C1 segment of cervical spinal cord (tissue), 14 donors: ENCODE results near the gene WNT3A.

Experiments used
- DNase-seq, 14 donors: peaks; one replicate each; lab custom pipeline; 2025; lab: John Stamatoyannopoulos, UW

The WNT3A gene

GRCh38 chr1:228084325-228084724 lies 77.5 kb downstream of the WNT3A start:
- DNase-seq: peak in 1 of 14 donors; percentile 16

GRCh38 chr1:228084797-228085196 lies 78.0 kb downstream of the WNT3A start:
- no peak for DNase-seq

GRCh38 chr1:228085287-228085951 lies 78.6 kb downstream of the WNT3A start:
- DNase-seq: no peak

GRCh38 chr1:228087771-228088251 lies 81.0 kb downstream of the WNT3A start:
- DNase-seq: peak in 2 of 14 donors; percentile 24 to 49

DNA sequence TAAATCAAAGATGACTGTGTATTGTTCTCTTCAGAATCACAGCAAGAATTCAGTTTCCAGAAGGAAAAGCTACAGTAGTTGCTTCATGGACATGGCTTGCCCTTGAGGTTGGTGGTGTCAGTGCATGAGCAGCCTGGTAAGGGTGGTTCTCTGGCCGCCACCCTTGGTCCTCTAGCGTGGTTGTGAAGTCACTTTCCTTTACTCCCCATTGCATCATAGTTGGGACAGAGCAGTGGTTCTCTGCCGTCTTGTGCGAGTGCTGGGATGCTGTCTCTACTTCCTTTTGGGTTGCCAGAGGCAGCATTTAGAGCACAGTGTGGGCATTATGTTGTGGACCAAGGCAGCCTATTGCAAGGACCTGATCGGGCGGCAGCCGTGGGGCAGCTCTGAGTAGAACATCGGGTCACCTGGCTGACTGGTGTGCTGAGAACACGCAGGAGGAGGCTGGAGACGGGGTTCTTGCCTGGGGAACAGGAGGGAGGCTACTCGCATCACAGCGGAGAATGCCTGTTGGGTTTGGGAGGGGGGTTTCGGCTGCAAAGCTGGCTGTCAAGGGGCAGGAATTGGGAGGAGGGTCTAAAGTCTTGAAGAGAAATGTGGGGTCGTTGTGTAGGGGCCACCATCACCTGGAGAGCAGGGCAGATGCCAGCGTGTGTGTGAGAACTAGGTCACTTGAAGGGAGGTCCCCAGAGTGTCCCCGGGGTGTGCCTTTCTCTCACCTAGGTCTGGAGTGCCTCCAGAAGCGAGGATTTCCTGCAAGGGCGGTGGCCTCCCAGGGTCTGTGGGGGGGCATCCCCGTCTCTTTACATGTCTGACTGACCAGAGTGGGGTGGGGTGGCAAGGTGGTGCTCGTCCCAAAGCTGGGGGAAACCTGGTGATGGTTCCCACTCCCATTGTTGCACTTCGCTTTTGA lies 82.0 kb downstream of the WNT3A start:
- DNase-seq: no peak

DNA sequence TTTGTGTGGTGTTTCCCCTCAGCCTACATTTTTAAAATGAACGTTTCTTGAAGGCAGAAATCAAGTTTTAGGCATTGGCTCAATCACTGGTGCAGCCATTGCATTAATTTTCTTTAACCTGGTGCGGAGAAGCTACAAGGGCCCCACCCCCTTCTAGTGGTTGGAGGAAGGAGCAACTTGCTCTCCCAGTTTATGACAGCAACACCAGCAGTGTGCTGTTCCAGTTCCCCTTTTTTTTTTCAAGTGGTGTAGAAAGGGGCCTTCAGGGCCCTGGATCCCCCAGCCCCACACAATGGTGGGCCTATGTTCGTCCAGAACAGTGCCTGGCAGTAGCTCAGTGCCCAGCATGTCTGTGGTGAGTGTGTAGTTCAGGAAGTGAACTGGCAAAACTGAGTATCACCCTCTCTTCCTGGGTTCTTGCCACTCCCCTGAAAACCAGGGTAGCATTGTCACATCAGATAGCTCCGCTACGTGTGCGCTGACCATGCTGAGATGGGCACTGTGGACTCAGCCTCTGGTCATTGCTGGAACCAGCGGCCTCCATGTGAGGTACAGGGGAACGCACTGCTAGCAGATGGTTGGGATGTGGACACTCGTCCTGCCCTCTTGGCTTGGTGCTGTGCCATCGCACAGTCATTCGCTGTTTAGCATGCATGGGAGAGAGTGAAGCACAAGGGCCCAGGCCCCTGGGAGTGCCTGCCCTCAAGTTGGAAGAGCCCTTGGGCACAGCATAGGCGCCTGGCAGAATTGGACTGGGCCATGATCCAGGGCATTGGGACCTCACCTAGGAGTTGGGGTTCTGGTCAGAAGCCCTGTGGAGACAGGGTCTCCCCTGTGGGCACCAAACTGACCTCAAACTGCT lies 83.0 kb downstream of the WNT3A start:
- peak in 1 of 14 donors; percentile 41 for DNase-seq

DNA sequence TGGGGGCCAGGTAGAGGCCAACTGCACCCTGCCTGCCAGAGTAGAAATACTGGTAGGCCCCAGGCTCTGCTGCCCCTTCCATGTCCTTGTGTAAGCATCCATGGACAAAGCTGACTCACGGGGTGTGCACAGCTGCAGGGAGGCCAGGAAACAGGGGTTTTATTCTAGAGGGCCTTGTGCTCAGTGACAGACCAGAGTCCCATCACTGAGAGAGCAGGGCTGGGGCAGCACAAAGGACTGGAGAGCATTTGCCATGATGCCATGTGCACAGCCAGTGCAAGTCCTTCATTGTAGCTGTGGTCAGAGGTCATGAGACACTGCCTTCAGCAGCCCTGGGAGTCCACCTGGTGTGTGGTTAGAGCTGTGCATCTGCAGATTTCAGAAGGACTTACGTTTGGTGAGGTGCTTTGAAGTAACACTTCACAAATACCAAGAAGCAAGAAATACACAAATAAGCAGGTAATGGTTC lies 83.8 kb downstream of the WNT3A start:
- DNase-seq: peak in 3 of 14 donors; percentile 19 to 75 (median 21)

DNA sequence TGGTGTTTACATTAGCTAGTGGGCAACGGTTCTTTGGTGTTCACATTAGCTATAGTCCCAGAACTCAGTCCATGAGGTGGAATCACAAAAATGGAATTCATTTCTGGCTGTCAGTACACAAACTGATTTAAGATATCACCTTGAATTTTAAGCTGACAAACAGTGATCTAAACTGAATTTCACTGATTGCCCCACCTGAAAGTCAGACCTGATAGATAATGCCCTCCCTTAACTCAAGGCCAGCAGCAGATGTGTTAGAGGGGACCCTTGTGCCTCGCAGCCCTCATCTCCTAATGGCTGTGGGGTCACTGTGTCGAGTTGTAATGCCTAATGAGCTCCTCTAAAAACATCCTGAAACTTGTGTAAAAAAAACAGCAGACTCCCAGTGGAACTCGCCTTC lies 84.3 kb downstream of the WNT3A start:
- no peak for DNase-seq

DNA sequence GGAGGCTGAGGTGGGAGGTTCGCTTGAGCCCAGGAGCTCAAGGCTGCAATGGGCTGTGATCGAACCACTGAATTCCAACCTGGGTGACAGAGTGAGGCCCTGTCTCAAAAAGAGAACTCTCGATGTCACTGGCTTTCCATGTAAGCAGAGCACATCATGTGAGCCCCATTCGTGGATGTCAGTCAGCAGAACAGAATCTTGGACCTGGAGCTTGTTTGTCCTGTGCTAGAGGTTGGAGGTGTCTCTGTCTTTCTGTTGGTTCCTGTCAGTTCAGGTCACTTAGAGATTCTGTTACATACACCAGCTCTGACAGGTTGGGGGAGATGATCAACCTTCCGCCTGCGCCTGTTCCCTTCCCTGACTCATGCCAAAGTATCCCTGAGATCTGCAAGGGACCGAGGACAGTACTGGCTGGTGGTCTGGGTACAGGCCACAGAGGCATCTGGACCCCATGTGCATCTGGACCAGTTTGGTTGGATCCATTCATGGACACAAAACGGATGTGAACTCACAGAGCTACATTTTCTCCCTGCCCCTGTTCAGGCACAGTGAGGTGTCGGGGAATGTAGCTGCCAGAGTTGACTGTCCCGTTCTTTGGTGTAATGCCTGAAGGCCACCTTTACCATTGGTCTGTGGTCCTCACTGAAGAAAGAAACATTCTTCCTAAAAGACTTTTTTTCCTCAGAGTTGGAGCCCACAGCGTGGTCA lies 85.7 kb downstream of the WNT3A start:
- no peak for DNase-seq

DNA sequence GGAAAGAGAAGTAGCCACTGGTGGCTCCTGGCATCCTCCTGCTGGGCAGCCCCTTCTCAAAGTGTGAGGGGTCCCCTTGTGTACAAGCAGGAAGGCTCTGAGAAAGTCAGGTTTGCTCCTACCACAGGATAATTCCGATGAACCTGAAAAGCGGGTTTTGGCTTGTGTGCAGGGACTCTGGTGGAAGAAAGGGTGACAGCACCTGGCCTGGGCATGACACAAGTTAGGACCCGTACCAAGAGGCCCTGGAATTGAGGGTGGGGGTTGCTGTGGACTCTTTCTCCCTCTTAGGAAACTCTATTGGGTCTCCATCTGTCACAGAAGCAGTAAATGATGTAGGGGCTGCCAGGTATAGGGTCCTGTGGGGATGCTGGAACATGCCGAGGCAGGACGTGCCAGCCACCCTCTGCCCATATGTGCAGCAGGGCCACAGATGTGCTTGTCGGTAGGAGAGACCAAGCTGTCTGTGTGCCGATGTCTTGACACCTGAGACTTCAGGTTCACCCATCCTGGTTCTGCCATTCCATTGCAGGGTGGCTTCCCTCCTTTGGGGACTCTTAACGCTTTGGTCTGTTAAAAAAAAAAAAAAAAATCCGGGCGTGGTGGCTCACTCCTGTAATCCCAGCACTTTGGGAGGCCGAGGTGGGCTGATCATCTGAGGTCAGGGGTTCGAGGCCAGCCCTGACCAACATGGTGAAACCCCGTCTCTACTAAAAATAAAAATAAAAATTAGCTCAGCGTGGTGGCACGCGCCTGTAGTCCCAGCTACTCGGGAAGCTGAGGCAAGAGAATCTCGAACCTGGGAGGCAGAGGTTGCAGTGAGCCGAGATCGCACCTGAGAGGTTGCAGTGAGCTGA lies 86.5 kb downstream of the WNT3A start:
- no peak for DNase-seq

DNA sequence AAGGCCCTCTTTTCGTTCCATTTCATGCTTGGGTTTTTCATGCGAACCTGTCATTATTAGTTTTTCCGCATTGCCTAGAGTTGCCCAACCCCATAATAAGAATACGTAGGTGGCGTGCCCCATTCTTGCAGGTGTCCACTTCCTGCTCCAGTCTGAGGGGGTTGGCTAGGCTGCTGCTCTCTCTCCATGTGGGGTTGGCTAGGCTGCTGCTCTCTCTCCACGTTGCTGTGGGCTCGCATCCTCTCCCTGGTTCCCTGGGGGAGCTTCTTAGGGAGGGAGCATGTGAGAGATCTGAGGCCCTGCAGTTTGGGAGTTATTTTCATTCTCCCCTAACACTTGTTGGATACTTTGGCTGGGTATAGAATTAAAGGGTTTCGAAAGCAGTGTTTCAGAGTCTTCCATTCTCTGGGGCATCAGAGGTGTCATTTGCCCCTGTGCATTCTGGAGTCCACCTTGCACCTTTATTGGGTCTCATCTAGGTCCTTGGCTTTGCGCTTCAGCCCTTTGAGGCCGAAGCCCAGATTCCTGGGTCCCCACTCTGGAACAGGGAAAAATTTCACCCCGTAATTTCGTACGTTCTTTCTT lies 87.7 kb downstream of the WNT3A start:
- DNase-seq: no peak

DNA sequence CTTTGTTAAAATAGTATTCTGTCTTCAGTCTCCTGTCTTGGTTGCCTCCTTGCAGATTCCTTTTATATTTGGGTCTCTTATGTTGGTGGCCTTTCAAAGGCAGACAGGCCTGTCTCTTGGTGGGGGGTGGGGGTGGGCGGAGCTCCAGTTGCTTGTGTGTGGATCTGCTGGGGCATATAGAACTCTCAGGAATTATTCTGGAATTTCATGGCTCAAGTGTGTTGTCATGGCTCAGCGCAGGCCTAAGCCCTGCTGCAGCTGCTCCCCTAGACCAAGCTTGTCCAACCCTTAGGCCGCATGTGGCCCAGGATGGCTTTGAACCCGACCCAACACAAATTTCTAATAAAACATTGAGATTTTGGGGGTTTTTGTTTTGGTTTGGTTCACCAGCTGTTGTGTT lies 88.4 kb downstream of the WNT3A start:
- no peak for DNase-seq

- no peak for DNase-seq
Observed at GRCh38 chr1:228095938-228096337, 89.1 kb downstream of the WNT3A start.

DNA sequence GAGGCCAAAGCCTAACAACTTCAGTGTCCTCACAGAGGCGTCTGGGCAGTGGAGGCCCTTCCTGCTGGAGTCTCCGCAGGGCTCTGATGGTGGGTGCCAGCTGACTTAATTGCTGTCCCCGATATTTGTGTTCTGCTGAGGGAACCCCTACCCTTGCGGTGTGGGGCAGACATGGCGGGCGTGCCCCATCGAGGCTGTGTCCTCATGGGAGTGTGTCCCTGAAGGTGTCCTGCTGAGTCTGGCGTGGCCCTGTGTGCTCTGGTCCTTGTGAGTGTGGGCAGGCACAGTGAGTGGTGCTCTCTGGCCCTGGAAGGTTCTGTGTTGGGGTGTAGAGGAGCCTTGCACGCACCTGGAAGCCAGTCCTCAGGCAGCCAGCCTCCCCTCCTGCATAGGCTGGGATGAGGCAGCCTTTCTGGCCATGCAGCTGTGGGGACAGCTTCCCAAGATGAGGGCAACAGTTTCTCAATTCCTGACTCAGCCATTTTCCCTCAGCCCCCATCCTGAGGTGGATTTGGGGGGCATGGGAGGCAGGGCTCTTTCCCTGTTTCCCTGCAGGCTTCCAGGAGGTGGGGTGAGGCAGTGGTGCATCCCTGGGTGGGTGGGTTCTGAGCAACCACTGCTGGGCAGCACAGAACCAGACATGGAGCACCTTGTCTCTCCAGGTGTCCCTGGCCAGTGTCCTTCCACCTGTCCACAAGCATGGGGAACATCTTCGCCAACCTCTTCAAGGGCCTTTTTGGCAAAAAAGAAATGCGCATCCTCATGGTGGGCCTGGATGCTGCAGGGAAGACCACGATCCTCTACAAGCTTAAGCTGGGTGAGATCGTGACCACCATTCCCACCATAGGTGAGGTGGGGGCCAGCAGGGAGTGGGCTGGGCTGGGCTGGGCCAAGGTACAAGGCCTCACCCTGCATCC lies 89.9 kb downstream of the WNT3A start:
- DNase-seq: no peak

GRCh38 chr1:228097333-228098081 lies 90.7 kb downstream of the WNT3A start:
- no peak for DNase-seq

DNA sequence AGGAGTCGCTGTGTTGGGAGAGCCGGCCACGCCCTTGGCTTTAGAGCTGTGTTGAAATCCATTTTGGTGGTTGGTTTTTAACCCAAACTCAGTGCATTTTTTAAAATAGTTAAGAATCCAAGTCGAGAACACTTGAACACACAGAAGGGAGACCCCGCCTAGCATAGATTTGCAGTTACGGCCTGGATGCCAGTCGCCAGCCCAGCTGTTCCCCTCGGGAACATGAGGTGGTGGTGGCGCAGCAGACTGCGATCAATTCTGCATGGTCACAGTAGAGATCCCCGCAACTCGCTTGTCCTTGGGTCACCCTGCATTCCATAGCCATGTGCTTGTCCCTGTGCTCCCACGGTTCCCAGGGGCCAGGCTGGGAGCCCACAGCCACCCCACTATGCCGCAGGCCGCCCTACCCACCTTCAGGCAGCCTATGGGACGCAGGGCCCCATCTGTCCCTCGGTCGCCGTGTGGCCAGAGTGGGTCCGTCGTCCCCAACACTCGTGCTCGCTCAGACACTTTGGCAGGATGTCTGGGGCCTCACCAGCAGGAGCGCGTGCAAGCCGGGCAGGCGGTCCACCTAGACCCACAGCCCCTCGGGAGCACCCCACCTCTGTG lies 91.6 kb downstream of the WNT3A start:
- DNase-seq: no peak

GRCh38 chr1:228099331-228099732 lies 92.5 kb downstream of the WNT3A start:
- DNase-seq: no peak
